Measurements from ENCODE around the gene CHRNA5.

The CHRNA5 gene

GRCh38 chr15:78640527-78641101, 75.3 kb downstream of the CHRNA5 start:
- DNase-seq: no peak

GRCh38 chr15:78641102-78641748, 75.9 kb downstream of the CHRNA5 start, which contains the start of gene CHRNB4:
TSS of gene CHRNB4 (minus strand) at chr15:78641210. CDS start at chr15:78641133, 77 bp downstream.
- no peak for DNase-seq

GRCh38 chr15:78641749-78642275, 76.5 kb downstream of the CHRNA5 start:
- no peak for DNase-seq

GRCh38 chr15:78642331-78642730, 77.0 kb downstream of the CHRNA5 start:
- DNase-seq: no peak

Measured in activated CD4-positive, alpha-beta T cell treated with anti-CD3 and anti-CD28 coated beads for 1 hour (primary cell).